ENCODE data around the gene F2.

GRCh38 chr11:46692450-46692849, 26.6 kb upstream of the F2 start:
- TF ChIP-seq CTCF (IDR thresholded peaks at IDR 0.05 in 4 of 5, conservative IDR thresholded peaks at IDR 0.05 in 1 of 5) (no peak), POLR2A (IDR thresholded peaks at IDR 0.05) (no peak)
